ENCODE data around the gene GPRC5B. TPM values are rescaled to one million over a fixed set of nuclear protein-coding genes. Genes with fewer than 3 reads are reported as not detected.

GPRC5B gene
- total RNA-seq, 1 experiment from 2014 or later = 6.9 TPM

GRCh38 chr16:19929062-19929511, 44.4 kb upstream of the GPRC5B start:
- POLR2A ChIA-PET (ENCODE audit: low non-redundant PET) = no interaction called here
- intact Hi-C loops (cut with micrococcal nuclease; ENCODE audit: unreplicated experiment) = no loop called here
- CTCF ChIA-PET = no interaction called here
- H3K36me3 ChIP-seq (ENCODE audit: insufficient read depth, low read length, poor library complexity, severe bottlenecking) = no peaks in the 10 kb centered on the region
- H3K9me3 ChIP-seq (ENCODE audit: low read depth, low read length, poor library complexity, severe bottlenecking) = no peaks in the 10 kb centered on the region
- H3K27me3 ChIP-seq (replicated peaks; ENCODE audit: insufficient read depth, low read depth, low read length, poor library complexity) = peaks cover under 1% of the 10 kb centered on the region
- TF ChIP-seq, protein P1, sequence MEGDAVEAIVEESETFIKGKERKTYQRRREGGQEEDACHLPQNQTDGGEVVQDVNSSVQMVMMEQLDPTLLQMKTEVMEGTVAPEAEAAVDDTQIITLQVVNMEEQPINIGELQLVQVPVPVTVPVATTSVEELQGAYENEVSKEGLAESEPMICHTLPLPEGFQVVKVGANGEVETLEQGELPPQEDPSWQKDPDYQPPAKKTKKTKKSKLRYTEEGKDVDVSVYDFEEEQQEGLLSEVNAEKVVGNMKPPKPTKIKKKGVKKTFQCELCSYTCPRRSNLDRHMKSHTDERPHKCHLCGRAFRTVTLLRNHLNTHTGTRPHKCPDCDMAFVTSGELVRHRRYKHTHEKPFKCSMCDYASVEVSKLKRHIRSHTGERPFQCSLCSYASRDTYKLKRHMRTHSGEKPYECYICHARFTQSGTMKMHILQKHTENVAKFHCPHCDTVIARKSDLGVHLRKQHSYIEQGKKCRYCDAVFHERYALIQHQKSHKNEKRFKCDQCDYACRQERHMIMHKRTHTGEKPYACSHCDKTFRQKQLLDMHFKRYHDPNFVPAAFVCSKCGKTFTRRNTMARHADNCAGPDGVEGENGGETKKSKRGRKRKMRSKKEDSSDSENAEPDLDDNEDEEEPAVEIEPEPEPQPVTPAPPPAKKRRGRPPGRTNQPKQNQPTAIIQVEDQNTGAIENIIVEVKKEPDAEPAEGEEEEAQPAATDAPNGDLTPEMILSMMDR (conservative IDR thresholded peaks at IDR 0.05; ENCODE audit: low read depth, low read length) = no peak
- TF ChIP-seq EZH2 (IDR thresholded peaks at IDR 0.05; ENCODE audit: borderline replicate concordance, low read depth, low read length, poor library complexity, severe bottlenecking) = no peak
- no peak overlapping the region for H3K27ac ChIP-seq (ENCODE audit: low read depth, low read length, poor library complexity, severe bottlenecking)
- H3K4me3 ChIP-seq (ENCODE audit: low read depth, low read length, poor library complexity, severe bottlenecking) = no peak overlapping the region
- no peak for DNase-seq (ENCODE audit: low spot score)
- no TSS peak for BruUV-seq (replicated peaks)
- no peaks in the 10 kb centered on the region for H3K4me1 ChIP-seq (ENCODE audit: insufficient read depth, low read length, poor library complexity, severe bottlenecking)

DNA sequence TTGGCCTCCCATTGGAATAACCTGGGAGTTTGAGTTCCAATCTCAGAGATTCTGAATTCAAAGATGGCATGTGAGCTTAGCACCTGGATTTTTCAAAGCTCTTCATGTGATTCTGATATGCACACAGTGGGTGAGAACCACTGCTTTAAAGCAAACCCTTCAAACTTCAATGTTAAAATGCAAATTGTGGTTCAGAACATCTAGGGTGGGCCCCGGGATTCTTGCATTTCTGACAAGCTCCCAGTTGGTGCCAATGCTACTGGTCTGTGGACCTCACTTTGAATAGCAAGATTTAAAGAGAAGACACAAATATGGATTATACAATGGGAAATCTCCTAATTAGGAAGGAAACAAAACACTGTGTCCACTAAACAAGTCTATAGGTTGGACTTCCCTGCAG, 43.8 kb upstream of the GPRC5B start:
- intact Hi-C loops (cut with micrococcal nuclease; ENCODE audit: unreplicated experiment) = no loop called here
- ChIA-PET POLR2A (ENCODE audit: low non-redundant PET) (no interaction called here), CTCF (no interaction called here)
- no peak overlapping the region for H3K4me3 ChIP-seq (ENCODE audit: low read depth, low read length, poor library complexity, severe bottlenecking)
- no peaks in the 10 kb centered on the region for H3K27me3 ChIP-seq (replicated peaks; ENCODE audit: insufficient read depth, low read depth, low read length, poor library complexity)
- H3K27ac ChIP-seq (ENCODE audit: low read depth, low read length, poor library complexity, severe bottlenecking) = no peak overlapping the region
- TF ChIP-seq, protein P1 (conservative IDR thresholded peaks at IDR 0.05; ENCODE audit: low read depth, low read length) = no peak
- no peak for TF ChIP-seq EZH2 (IDR thresholded peaks at IDR 0.05; ENCODE audit: borderline replicate concordance, low read depth, low read length, poor library complexity, severe bottlenecking)
- no TSS peak for BruUV-seq (replicated peaks)
- H3K4me1 ChIP-seq (ENCODE audit: insufficient read depth, low read length, poor library complexity, severe bottlenecking) = no peaks in the 10 kb centered on the region
- no peaks in the 10 kb centered on the region for H3K36me3 ChIP-seq (ENCODE audit: insufficient read depth, low read length, poor library complexity, severe bottlenecking)
- no peaks in the 10 kb centered on the region for H3K9me3 ChIP-seq (ENCODE audit: low read depth, low read length, poor library complexity, severe bottlenecking)
- DNase-seq (ENCODE audit: low spot score) = no peak

- H3K9me3 ChIP-seq (ENCODE audit: low read depth, low read length, poor library complexity, severe bottlenecking) = no peaks in the 10 kb centered on the region
- no peak overlapping the region for H3K27ac ChIP-seq (ENCODE audit: low read depth, low read length, poor library complexity, severe bottlenecking)
- intact Hi-C loops (cut with micrococcal nuclease; ENCODE audit: unreplicated experiment) = no loop called here
- ChIA-PET CTCF (no interaction called here), POLR2A (ENCODE audit: low non-redundant PET) (no interaction called here)
- no peak for TF ChIP-seq EZH2 (IDR thresholded peaks at IDR 0.05; ENCODE audit: borderline replicate concordance, low read depth, low read length, poor library complexity, severe bottlenecking)
- TF ChIP-seq, protein P1 (conservative IDR thresholded peaks at IDR 0.05; ENCODE audit: low read depth, low read length) = no peak
- no peaks in the 10 kb centered on the region for H3K4me1 ChIP-seq (ENCODE audit: insufficient read depth, low read length, poor library complexity, severe bottlenecking)
- no peaks in the 10 kb centered on the region for H3K27me3 ChIP-seq (replicated peaks; ENCODE audit: insufficient read depth, low read depth, low read length, poor library complexity)
- peak; percentile 48 for DNase-seq (ENCODE audit: low spot score)
- BruUV-seq (replicated peaks) = no TSS peak
- H3K4me3 ChIP-seq (ENCODE audit: low read depth, low read length, poor library complexity, severe bottlenecking) = no peak overlapping the region
- H3K36me3 ChIP-seq (ENCODE audit: insufficient read depth, low read length, poor library complexity, severe bottlenecking) = no peaks in the 10 kb centered on the region
These were observed 42.1 kb upstream of the GPRC5B start for GRCh38 chr16:19926449-19927390.
